GM12878 (cell line): Measurements from ENCODE around the gene HCFC1. TPM values are rescaled to one million over a fixed set of nuclear protein-coding genes. Genes with fewer than 3 reads are reported as not detected.
A peak's percentile ranks its signal among the peaks of the same experiment; 100 is the strongest.

Experiments
- ATAC-seq: fragments of 200-7000 bp; cut with Tn5 transposase; 3 replicates; pipeline ENCODE4 v1.9.1; 2020; ENCODE audit warnings: mild to moderate bottlenecking, moderate library complexity
- BruUV-seq: library from RNA; stranded (reverse); fragments of 400-500 nt; replicated peaks from 2 replicates; lab custom pipeline; 2021; lab: Mats Ljungman, UMichigan
- CTCF ChIA-PET: fragments of 300-600 bp; sonication (Branson Sonifier 250); formaldehyde crosslinking; extraction: SDS; loops from one replicate; lab custom pipeline; 2021; ENCODE audit warnings: inconsistent platforms; lab: Yijun Ruan, JAX
- POLR2A ChIA-PET: fragments of 350-600 bp; formaldehyde crosslinking; extraction: SDS; loops from one replicate; lab custom pipeline; 2021; ENCODE audit warnings: inconsistent platforms; lab: Charles Lee
- RAD21 ChIA-PET: fragments of 300-600 bp; sonication (Branson Sonifier 250); formaldehyde crosslinking; loops from one replicate; lab custom pipeline; 2023; ENCODE audit warnings: antibody characterized with exemption; ENCODE audit not compliant: unreplicated experiment; lab: Charles Lee
- SMC1A ChIA-PET: fragments of 300-600 bp; sonication (Branson Sonifier 250); formaldehyde crosslinking; loops from one replicate; lab custom pipeline; 2023; ENCODE audit not compliant: unreplicated experiment, uncharacterized antibody; lab: Charles Lee
- DNase-seq: peaks from one replicate; pipeline ENCODE4 v3.0.0-alpha.2; 2011; ENCODE audit warnings: low read depth, low spot score
- FAIRE-seq: peaks from 3 replicates; lab custom pipeline; 2011; peaks lifted over from hg19 to GRCh38; lab: Jason Lieb, UNC
- H2AFZ ChIP-seq: 2 replicates; pipeline ENCODE4 v1.6.0; 2011; ENCODE audit warnings: low read depth, low read length, control low read depth; ENCODE audit not compliant: control insufficient read depth
- H3K27ac ChIP-seq: 2 replicates; pipeline ENCODE4 v1.5.1; 2011; ENCODE audit warnings: control low read depth; ENCODE audit not compliant: control insufficient read depth, insufficient read depth
- H3K27me3 ChIP-seq, 2 experiments: replicated peaks in 1 of 2; 2 replicates each; pipeline versions ENCODE4 v1.6.0 to v1.6.1; 2011; ENCODE audit warnings: low read length in 1 of 2; ENCODE audit not compliant: control insufficient read depth in 2 of 2, insufficient read depth in 2 of 2
- H3K36me3 ChIP-seq, 2 experiments: 2 replicates each; pipeline ENCODE4 v1.5.1; 2011; ENCODE audit warnings: low read length in 1 of 2; ENCODE audit not compliant: control insufficient read depth in 2 of 2, insufficient read depth in 2 of 2
- H3K4me1 ChIP-seq: 2 replicates; pipeline ENCODE4 v1.6.1; 2011; ENCODE audit warnings: mild to moderate bottlenecking, low read length, moderate library complexity, mixed read lengths; ENCODE audit not compliant: control insufficient read depth, insufficient read depth
- H3K4me2 ChIP-seq: 2 replicates; pipeline ENCODE4 v1.6.0; 2011; ENCODE audit warnings: control low read depth; ENCODE audit not compliant: control insufficient read depth, insufficient read depth
- H3K4me3 ChIP-seq: fragments of 200-600 bp; sonication (generic); 2 replicates; pipeline ENCODE4 v1.5.1; 2016
- H3K79me2 ChIP-seq: 2 replicates; pipeline ENCODE4 v1.6.0; 2011; ENCODE audit warnings: low read length; ENCODE audit not compliant: control insufficient read depth, insufficient read depth
- H3K9ac ChIP-seq: 2 replicates; pipeline ENCODE4 v1.8.0; 2011; ENCODE audit warnings: low read length, control low read depth, mixed read lengths; ENCODE audit not compliant: control insufficient read depth, insufficient read depth
- H3K9me3 ChIP-seq: replicated peaks from 3 replicates; pipeline ENCODE4 v1.5.1; 2011; ENCODE audit warnings: mild to moderate bottlenecking, low read length; ENCODE audit not compliant: control insufficient read depth, insufficient read depth
- H4K20me1 ChIP-seq: 2 replicates; pipeline ENCODE4 v1.6.0; 2011; ENCODE audit not compliant: control insufficient read depth, insufficient read depth
- E2F8 ChIP-seq: fragments of 450-650 bp; IDR thresholded peaks from 2 replicates; pipeline ENCODE4 v1.6.1; 2018; ENCODE audit warnings: mild to moderate bottlenecking, low read depth, moderate library complexity; ENCODE audit not compliant: partially characterized antibody
- POLR2AphosphoS5 ChIP-seq: IDR thresholded peaks from 2 replicates; pipeline ENCODE4 v1.6.1; 2011; ENCODE audit warnings: mild to moderate bottlenecking, low read length, inconsistent platforms
- WGBS: methylation state at CpG from one replicate; pipeline ENCODE4 v1.1.6; 2016; ENCODE audit warnings: low lambda C conversion rate; ENCODE audit not compliant: insufficient replicate concordance, insufficient coverage; ENCODE audit errors: missing lambda C conversion rate; 5-methylcytosine and 5-hydroxymethylcytosine counted together
- in situ Hi-C: fragments of 300-500 bp; cut with MboI; formaldehyde crosslinking; loops from 9 replicates; pipeline ENCODE4 v1.14.3; 2018; ENCODE audit warnings: mixed read lengths
- intact Hi-C: fragments of 100-400 bp; cut with micrococcal nuclease; formaldehyde crosslinking; loops from one replicate; pipeline ENCODE4 v1.14.2; 2022; ENCODE audit not compliant: unreplicated experiment
- polyA plus RNA-seq, 11 experiments: library from polyadenylated mRNA; depleted of rRNA in 4 of 11; unstranded in 6 of 11; stranded (reverse) in 5 of 11; fragments of >200 nt; fragmentation: Nextera tagmentation in 4 of 11; fragmentation: Illumina TruSeq in 1 of 11; extraction: Ambion mirVana in 4 of 11; extraction: Trizol in 1 of 11; gene quantifications; 1 replicate in 1 of 11; 2 replicates in 10 of 11; pipeline versions ENCODE4 v1.2.1 to v1.2.3, GENCODE V29; 2011 to 2016; ENCODE audit warnings: inconsistent platforms in 2 of 11, missing spikeins in 2 of 11, low read depth in 1 of 11
- total RNA-seq, 4 experiments: library from RNA; depleted of rRNA in 3 of 4; stranded (reverse); fragments of >200 nt in 3 of 4; fragmentation: Illumina TruSeq in 1 of 4; extraction: Trizol in 1 of 4; gene quantifications; 2 replicates each; pipeline versions ENCODE4 v1.2.1 to v1.2.3, GENCODE V29; 2013 to 2021

Gene HCFC1
- total and polyA plus RNA-seq, 10 of the 15 experiments (the other 5 are each of a cell fraction or from before 2014, with no cell fraction given) = 3.9 to 92.7 (median 23.5) TPM

- POLR2A ChIA-PET = interaction anchor here (0.7 kb wide), 1 partner anchor 300 kb away, joined by 3 read pairs; no protein-coding TSS in a partner anchor
Measured at GRCh38 chrX:154013001-154013421, 41.4 kb upstream of the HCFC1 start.

More at GRCh38 chrX:154013001-154013421, 41.4 kb upstream of the HCFC1 start:
- H3K36me3 ChIP-seq = peaks cover 0 to 5% of the 10 kb centered on the region in 2 experiments; a peak in 3 of 4 replicates
- no peak overlapping the region for H3K4me2 ChIP-seq
- in situ Hi-C loops = no loop called here
- CTCF ChIA-PET = interaction anchor here (0.8 to 5.6 kb wide), 20 partner anchors 8 to 123 kb away, joined by 3 to 35 read pairs (median 5); partner anchors contain the start of genes ARHGAP4 and HCFC1
- H3K9ac ChIP-seq = no peak overlapping the region
- BruUV-seq = no TSS peak
- no peak for DNase-seq
- no peak overlapping the region for H3K27ac ChIP-seq
- 0 out of 2 replicates have a peak, but pooled peaks have one; percentile 14 for TF ChIP-seq POLR2AphosphoS5
- TF ChIP-seq E2F8 = no peak
- H4K20me1 ChIP-seq = no peaks in the 10 kb centered on the region
- no peak overlapping the region for H3K4me3 ChIP-seq
- SMC1A ChIA-PET = interaction anchor here (0.8 to 2.5 kb wide), 7 partner anchors 9 to 45 kb away, joined by 3 to 5 read pairs (median 3); no protein-coding TSS in a partner anchor
- intact Hi-C loops = loop anchor here (5.0 kb wide), 1 partner anchor 39 kb away; no protein-coding TSS in a partner anchor
- 57% methylated on average over 17 of the region's 17 CpGs for WGBS
- peaks cover 16% of the 10 kb centered on the region for H3K79me2 ChIP-seq
- no peaks in the 10 kb centered on the region for H3K27me3 ChIP-seq
- no peak for ATAC-seq
- peaks cover 6% of the 10 kb centered on the region for H3K4me1 ChIP-seq
- no peak overlapping the region for H2AFZ ChIP-seq
- RAD21 ChIA-PET = interaction anchor here (0.5 to 2.6 kb wide), 7 partner anchors 10 to 68 kb away, joined by 3 to 8 read pairs (median 4); no protein-coding TSS in a partner anchor
- no peak for FAIRE-seq
- H3K9me3 ChIP-seq = no peaks in the 10 kb centered on the region
